Stimulated activated CD4-positive, alpha-beta T cell treated with anti-CD3 and anti-CD28 coated beads, Interleukin-4, amount 100 ng/mL, for 4 hours (primary cell): ENCODE data around the gene KLF3.

Experiments
- DNase-seq, 2 experiments: peaks; one replicate each; pipeline ENCODE4 v3.0.0-alpha.2; 2020

The KLF3 gene

GRCh38 chr4:38659346-38659745 lies 4.7 kb upstream of the KLF3 start:
- no peak for DNase-seq

- DNase-seq, result no peak
Observed at GRCh38 chr4:38660838-38661237, 3.2 kb upstream of the KLF3 start.

- no peak for DNase-seq
Observed at GRCh38 chr4:38661371-38661770, 2.6 kb upstream of the KLF3 start.

DNA sequence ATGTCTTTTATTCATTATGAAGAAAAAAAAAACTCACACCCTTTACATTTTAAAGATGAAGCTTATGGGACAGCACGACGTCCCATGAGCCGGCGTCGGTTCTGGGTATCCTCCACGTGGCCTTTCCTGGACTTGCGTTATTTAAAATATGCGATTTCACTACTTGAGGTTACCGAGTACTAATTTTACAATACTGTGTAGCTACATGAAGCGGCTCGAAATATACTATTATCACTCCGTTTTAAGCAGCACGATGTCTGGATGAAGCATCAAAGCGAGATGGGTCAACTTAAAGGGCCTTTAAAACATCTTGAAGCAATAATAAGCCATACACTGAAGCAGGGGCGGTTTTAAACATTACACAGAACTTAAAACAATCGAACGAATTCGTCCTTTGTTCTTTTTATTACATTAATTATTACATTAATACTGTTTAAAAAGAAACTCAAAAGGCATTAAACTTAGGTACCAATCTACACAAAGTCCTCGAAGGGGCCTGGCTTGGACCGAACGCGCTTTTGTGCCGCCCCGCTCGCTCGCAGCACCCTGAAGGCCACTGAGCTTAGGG lies 1.4 kb upstream of the KLF3 start:
- no peak for DNase-seq

DNA sequence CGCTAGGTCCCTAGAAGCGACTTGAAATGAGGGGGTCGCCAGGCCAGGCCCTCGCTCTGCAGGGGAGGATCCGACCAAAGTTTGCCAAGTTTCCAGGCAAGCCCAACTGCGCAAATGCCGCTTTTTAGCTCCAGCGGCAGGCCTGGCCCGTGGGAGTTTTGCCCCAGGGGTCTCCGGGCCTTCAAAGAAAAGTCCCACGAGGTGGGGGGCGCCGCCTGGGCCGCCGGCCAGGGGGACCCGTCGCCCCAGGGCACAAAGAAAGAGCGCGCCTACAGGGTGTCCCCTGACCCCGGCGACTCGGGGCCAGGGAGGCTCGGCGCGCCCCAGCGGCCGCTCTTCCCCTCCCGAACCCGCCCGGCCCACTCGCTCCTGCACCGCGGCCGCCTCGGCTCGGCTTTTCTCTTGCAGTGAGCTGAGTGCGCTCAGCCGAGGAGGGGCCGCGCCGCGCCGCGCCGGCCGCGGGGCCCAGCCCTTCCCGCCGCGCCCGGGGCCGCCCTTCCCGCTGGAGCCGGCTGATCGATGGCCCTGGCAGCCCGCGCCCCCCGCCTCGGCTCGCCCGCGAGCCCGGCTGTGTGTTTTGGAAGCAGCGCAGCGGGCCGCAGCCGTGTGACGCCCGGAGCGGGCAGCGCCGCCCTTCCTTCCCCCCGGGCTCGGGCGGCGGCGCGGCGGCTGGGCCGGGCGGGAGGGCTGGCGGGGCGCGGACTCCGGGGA lies 754 bp upstream of the KLF3 start:
- peak in 1 of 2 experiments; percentile 63 for DNase-seq

- DNase-seq, result peak; percentile 38 to 48
Observed at GRCh38 chr4:38664706-38665401, 855 bp downstream of the KLF3 start.

DNA sequence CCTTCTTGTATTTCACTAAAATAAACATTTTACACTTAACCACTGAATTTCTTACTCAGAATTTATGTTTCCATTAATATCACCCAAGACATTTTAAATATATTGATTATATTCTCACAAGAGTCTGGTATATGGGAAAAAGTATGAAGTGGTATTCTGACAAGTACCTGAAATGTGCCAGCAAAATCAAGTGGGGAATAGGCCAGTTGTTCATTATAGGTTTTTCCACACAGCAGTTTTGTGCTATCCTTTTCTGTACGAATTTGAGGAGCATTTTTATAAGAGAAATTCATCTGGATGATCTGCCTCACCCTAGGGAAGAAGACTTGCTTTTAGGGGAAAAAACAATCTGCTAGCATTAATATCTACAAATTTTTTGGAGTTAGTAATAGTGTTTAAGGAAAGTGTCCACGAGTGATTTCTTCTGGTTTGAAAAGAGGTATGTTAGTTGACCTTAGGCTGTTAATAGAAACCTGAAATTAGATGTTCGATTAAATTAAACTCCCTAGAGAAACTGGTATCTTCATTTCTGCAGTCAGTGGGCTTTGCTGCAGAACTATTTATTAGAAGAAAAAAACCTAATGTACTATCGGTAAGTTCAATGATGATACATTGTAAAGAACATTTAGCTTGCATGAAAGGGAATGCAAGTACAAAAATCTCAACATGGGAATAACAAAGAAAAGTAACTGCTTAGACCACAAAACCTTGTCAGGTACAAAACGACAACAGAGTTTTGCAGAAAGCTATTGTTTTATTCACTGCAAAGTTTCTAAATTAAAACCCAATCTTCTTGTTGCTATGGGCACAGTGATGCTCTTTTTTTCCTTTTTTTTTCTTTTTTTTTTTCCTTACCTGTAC lies 1.8 kb downstream of the KLF3 start:
- DNase-seq, result no peak

- DNase-seq, result no peak
Observed at GRCh38 chr4:38666766-38667084, 2.7 kb downstream of the KLF3 start.

GRCh38 chr4:38667085-38667893 lies 3.3 kb downstream of the KLF3 start:
- DNase-seq, result peak in 1 of 2 experiments; percentile 57

GRCh38 chr4:38668203-38668971 lies 4.4 kb downstream of the KLF3 start:
- no peak for DNase-seq

DNA sequence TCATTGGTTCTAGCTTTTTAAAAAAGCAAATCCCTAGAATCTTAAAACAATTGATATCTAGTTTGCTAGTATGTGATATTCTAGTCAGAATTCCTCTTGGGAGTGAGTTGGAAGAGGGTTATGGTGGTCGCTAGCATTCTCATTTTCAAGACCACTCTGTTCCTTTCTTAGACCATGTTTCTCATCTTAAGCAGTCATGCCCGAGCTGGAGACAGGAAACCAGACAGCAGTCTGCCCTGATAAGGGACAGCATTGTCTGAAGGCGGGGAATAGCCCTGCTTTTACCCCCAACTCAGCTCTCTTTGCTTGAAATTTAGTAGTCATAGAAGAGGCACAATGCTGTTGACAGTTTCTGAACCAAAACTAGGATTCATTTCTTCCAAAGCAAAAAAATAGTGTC lies 5.2 kb downstream of the KLF3 start:
- DNase-seq, result no peak

DNA sequence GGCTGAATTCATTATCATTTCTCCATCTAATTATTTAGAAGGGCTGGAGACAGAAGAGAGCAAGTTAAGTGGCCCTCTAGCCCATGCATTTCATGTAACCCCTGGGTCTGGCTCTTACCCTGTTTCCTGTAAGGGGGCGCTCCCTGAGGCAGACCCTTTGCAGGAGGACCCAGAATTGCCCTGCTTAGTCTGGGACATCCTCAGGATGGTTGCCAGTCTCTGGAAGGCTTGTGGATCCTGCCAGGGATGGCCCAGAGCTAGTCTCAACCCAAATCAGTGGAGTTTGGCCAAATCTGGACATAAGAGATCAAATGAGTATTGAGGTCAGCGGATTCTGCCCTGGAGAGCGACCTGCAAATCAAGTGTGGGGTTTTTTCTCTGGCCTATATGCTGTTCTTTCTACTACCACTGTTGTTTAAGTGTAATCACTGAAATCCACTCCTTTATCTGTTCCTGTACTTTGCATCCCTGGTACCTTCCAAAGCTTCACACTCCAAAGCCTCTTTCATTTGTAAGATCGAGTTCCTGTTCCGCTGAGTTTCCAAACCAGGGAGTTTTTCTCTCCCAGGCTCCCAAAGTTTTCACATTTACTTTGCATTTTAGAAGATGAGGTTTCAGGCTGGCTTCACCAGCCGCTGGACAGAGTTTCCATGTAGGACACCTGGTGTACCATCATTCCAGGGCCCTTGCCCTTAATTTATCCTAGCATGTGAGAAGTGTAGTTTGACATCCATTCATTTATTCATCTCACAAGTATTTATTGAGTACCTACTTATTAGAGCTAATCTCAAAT lies 6.3 kb downstream of the KLF3 start:
- DNase-seq, result no peak

- no peak for DNase-seq
Observed at GRCh38 chr4:38670939-38671591, 7.1 kb downstream of the KLF3 start.

- DNase-seq, result no peak
Observed at GRCh38 chr4:38671592-38671940, 7.6 kb downstream of the KLF3 start.

- no peak for DNase-seq
Observed at GRCh38 chr4:38672074-38672396, 8.0 kb downstream of the KLF3 start.

DNA sequence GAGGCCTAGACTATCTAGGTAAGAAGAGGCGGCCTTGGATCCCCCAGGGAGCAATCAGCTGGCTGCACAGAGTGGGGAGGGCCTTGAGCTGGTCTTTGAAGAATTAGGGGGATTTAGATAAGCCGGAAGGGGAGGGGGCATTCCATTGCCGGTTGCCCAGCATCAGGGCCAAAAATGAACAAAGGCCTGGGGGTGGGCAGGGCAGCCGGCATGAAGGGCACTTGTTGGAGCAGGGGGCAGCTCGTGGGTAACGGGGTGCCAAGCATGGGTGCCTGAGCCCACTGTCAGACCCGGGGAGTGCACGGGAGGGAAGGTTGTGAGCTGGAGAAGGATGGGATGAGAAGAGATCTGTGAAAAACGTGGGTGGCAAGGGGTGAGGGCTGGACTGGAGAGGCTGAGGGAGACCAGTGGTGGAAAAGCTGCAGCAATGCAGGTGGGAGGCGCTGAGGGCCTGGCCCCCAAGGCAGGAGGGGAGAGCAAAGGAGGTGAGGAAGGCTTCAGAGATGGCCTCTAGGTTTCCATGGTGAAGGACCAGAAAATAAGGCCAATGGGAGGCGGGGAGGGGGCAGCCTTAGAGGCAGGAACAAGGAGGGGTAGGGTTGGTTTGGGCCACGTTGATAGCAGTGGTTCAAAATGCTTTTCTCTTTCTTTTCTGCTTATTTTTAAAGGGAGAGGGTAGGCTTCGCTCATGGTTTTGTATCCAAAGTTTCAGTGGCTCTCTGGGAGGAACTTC lies 8.6 kb downstream of the KLF3 start:
- no peak for DNase-seq

DNA sequence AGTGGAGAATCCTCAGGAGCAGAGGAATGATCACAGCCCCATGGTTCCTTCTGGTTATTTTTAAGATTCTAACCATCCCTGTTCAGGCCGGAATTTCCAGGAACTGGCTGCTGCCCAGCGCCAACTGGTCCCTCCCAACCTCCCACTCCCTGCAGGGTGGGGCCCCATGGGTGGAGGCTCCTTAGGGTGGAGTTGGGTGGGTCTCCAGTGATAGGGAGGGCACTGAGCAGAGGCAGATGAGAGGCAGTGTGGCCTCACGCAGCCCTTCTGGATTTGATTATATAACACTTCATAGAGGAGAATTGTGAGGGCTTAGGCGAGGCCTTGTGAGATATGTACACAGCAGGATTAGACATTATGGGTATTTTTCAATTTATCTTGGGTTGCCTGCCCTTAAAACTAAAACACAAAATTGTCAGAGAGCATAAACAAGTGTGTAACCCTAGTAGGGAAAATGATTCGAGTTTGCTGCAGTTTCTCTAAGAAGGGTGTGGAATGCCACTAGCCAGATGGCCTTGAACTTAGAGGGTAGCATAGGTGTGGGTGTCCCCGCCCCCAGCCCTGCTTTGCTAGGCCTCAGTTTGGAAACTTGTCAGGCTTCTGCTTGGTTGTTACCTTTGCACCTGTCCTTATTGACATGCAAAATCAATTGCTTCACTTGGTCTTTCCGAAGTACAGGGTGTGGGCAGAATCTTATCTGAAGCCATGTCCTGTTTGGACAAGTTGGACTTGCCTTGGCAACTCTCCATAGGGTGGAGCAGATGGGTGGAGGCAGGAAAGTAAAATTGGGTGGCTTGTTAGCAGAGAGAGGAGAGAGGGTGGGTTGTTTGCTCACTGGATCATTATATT lies 9.4 kb downstream of the KLF3 start:
- no peak for DNase-seq

DNA sequence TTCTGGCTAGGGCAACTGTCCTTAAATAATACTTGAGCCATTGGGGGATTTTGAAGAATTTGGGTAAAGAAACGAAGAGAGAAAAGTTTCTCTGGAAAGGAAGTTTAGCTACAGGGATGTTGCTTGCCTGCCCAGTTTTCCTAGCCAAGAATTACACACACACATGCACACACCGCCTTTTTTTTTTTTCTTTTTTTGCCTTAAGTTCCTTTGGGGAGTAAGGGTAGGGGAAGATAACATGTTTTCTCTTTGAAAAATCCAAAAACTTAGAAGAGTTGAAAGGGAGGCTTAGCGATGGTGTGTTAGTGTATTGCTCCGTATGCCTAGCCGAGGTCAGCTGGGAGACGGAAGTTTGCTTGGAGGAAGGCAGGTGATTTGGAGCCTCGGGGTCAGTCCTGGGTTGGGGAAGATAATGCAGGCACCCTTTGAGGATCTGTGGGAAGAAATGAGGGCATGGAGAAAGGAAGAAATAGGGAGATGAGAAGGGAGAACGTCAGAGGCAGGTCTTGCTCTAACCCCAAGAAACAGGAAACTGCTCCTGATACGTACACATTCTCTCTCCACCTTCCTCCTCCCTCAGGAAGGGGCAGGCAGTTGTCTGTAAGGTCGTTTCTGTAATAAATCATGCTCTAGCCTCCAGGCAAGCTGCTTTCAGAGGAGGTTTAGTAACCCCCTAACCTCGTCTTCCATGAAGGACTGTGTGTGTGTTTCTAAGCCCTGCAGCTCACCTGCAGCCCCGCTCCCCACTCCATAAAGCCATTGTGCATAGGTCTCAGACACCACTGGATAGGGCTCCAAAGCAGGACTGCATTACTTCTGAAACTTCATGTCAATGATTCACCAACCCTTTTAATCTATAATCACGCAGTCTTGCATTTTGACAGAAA lies 10.5 kb downstream of the KLF3 start:
- no peak for DNase-seq
